T1000 (cell line): Measurements from ENCODE around the gene NLGN4X.

ENCODE experiments used
- DNase-seq: peaks from one replicate; lab custom pipeline; 2025; ENCODE audit warnings: mixed read lengths; lab: John Stamatoyannopoulos, UW

The NLGN4X gene

GRCh38 chrX:6228720-6229119 lies at the start of gene NLGN4X:
Gene NLGN4X, minus strand, starts transcription at chrX:6228867. Its CDS starts 77,401 bp downstream, at chrX:6151466.
- no peak for DNase-seq

DNA sequence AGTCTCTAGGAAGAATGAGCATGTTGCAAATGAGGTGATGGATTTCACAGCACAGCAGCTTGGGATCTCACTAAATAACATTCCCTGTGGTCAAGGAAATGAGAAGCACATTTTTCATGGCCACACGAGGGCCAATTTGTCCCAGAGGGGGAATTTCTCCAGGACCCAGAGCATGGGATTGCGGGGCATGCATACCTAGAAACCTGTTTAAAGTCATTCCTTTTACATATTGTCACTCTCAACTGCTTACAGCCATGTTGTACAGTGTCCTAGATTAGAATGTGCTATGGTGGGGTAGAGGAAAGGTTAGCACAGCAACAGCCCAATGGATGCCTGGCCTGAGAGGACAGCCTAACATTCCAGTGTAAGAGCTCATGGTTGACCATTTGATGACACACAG lies 37.4 kb upstream of the NLGN4X start:
- DNase-seq: peak; percentile 1

- no peak for DNase-seq
Measured at GRCh38 chrX:6262959-6263358, 34.3 kb upstream of the NLGN4X start.

- no peak for DNase-seq
Measured at GRCh38 chrX:6257025-6257424, 28.4 kb upstream of the NLGN4X start.

DNA sequence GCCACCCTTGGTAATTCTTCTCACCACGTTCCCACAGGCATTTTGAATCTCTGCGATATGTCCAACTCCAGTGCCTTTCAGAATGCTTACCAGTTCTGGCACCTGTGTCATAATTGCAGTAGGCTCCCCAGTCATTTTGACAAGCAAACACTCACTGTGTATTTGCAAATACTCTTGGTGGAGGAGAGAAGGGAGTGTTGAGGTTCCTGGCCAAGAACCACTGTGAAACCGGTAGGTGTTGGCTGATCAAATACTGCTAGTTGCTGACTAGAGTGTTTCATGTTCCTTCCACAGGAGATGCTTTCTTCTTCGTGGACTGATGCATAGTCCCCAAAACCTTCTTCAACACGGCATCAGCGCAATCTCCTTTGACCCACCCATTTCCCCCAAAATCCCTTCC lies 16.0 kb upstream of the NLGN4X start:
- DNase-seq: no peak

- DNase-seq: no peak
Measured at GRCh38 chrX:6238576-6238975, 9.9 kb upstream of the NLGN4X start.

GRCh38 chrX:6227935-6228334 lies 732 bp downstream of the NLGN4X start:
- no peak for DNase-seq

DNA sequence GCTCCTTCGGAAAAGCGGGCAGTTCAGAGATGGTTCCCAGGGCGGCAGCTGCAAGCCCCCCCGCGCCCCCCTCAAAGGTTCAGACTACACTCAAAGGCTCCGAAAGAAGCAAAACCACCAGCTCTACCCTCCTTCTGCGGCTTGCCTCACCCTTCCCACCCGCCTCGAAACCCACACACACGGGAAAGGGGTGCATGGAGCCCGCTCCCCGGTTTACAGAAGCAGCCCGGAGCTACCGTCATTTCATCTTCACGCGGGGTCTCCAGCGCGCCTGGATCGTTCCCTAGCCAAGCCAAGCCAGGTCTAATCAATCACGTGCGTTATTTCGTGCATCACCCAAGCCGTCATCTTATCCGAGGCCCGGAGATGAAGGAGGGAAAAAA lies 1.2 kb downstream of the NLGN4X start:
- DNase-seq: no peak

- no peak for DNase-seq
Measured at GRCh38 chrX:6226596-6227452, 1.8 kb downstream of the NLGN4X start.

GRCh38 chrX:6225911-6226595 lies 2.6 kb downstream of the NLGN4X start:
- DNase-seq: peak; percentile 0

GRCh38 chrX:6225288-6225910 lies 3.3 kb downstream of the NLGN4X start:
- DNase-seq: no peak

- DNase-seq: no peak
Measured at GRCh38 chrX:6223516-6223915, 5.2 kb downstream of the NLGN4X start.

DNA sequence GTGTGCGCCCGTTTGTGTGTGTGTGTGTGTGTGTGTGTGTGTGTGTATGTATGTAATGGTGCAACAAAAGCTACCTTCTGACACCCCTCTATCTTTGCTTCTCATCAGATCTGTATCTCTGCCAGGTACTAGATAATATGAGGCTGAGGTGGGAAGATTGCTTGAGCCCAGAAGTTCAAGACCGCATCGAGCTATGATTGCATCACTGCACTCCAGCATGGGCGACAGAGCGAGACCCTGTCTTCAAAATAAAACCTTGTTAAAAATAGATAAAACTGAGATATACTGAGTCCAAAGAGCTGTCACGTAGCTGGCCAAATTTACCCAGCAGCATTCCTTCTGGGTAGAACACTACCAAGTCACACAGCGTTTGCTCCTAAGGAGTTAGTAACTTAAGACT lies 18.4 kb downstream of the NLGN4X start:
- no peak for DNase-seq

- no peak for DNase-seq
Measured at GRCh38 chrX:6203462-6204215, 25.0 kb downstream of the NLGN4X start.

- DNase-seq: no peak
Measured at GRCh38 chrX:6199486-6199885, 29.2 kb downstream of the NLGN4X start.

- no peak for DNase-seq
Measured at GRCh38 chrX:6187256-6187655, 41.4 kb downstream of the NLGN4X start.

DNA sequence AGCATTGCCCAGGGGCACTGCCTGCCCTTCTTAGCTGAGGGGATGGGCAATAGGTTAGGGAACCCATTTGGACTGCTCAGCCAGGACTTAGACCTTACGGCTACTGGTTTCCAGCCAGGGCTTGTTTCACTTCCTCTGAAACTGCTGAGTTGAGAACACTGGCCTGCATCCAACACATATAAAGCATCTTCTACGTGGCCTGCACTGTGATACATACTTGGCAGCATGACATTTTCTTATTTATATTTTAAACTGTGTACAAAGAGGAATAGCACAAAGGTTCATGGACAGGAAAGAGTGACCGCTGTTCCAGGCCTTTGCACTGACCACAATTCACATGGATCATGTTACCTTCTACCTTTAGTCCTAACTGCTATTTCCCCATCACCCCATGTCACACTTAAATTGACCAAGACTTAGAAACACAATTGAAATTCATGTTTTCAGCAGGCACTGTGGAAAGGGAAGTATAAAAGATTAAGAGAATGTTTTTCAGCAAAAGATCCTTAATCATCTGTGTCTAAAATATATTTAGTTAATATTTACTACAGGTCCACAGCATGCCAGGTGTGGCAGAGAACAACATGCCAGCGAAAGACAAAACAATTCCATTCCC lies 43.7 kb downstream of the NLGN4X start:
- DNase-seq: peak; percentile 3

DNA sequence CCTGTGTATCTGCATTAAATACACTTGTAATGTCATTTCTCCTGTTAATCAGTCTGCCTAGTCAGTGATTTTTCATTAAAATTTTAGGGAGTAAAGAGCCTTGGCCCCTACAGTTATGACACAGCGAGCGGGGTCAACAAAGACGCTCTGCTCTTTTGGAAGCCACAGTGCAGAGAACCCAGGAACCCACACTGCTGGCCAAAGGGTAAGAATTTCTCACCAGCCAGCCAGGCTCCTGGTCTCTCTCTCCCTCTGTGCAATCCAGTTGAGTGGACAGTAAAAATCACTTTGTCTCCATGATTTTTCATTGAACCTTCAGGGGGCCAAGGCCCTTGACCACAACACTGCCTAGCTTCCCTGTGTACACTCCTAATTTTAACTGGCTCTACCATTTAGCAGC lies 52.8 kb downstream of the NLGN4X start:
- DNase-seq: no peak

DNA sequence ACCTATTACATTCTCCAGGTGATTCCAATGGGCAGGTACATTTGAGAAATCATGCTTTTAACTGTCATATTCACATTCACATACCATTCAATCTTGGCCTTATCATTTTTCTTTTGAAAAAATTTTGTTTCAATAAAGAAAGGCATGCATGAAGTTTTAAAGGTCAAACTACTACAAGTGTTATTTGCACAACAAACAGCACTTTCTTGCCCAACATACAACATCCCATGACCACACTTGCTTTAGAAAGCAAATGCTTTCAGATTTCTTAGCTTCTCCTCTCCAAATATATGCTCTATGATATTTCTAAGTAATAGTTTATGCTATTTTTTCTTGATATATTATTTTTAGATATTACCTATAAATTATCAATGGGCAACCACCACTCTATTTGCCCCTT lies 58.2 kb downstream of the NLGN4X start:
- DNase-seq: no peak

DNA sequence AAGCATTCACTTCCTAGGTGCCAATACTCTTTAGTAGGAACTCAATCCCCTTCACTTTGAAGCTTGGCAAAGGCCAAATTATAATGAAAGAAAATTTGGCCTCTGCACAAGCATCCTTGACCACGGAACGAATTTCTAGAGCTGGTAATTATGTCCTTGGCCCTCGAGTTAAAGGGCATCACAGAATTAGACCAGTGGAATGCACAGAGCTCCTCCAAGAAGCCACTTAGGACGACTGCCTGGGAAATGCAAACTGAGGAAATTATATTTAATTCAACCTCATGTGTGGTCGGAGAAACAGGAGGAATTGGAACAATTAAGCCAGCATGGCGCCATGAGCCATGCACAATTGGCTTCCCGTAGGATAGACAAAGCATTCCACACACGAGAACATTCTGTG lies 59.3 kb downstream of the NLGN4X start:
- DNase-seq: no peak

GRCh38 chrX:6163721-6164120 lies 64.9 kb downstream of the NLGN4X start:
- DNase-seq: no peak

DNA sequence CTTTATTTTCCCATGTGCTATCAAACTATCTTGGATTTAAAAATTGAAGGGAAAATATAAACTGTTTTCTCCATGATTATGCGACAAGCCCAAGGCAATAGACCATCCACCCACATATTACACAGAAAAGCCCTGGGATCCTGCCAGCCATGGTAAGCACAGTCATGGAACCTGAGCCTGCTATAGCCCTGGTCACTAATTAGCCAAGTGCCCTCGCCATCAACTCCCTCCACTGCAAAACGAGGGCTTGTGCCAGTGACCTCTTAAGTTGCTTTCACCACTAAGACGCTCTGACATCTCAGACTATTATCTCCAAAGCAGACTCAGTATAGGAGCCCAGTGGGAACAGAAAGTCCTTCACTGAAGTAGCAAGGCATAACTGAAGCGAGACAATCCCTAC lies 69.2 kb downstream of the NLGN4X start:
- no peak for DNase-seq
